GM12801 (cell line): ENCODE data around the gene PXDC1.

Experiments used
- TF ChIP-seq, protein P1 (sequence below): IDR thresholded peaks from one replicate; pipeline ENCODE4 v1.5.1; 2011; ENCODE audit warnings: control low read depth; ENCODE audit not compliant: insufficient read length; ENCODE audit errors: extremely low read depth

PXDC1 gene

GRCh38 chr6:3734023-3734422 lies 17.5 kb downstream of the PXDC1 start:
- TF ChIP-seq, protein P1, sequence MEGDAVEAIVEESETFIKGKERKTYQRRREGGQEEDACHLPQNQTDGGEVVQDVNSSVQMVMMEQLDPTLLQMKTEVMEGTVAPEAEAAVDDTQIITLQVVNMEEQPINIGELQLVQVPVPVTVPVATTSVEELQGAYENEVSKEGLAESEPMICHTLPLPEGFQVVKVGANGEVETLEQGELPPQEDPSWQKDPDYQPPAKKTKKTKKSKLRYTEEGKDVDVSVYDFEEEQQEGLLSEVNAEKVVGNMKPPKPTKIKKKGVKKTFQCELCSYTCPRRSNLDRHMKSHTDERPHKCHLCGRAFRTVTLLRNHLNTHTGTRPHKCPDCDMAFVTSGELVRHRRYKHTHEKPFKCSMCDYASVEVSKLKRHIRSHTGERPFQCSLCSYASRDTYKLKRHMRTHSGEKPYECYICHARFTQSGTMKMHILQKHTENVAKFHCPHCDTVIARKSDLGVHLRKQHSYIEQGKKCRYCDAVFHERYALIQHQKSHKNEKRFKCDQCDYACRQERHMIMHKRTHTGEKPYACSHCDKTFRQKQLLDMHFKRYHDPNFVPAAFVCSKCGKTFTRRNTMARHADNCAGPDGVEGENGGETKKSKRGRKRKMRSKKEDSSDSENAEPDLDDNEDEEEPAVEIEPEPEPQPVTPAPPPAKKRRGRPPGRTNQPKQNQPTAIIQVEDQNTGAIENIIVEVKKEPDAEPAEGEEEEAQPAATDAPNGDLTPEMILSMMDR = no peak

GRCh38 chr6:3733321-3733925 lies 18.1 kb downstream of the PXDC1 start:
- TF ChIP-seq, protein P1 = no peak

- TF ChIP-seq, protein P1 = no peak
Observed at GRCh38 chr6:3732345-3733141, 19.0 kb downstream of the PXDC1 start.

DNA sequence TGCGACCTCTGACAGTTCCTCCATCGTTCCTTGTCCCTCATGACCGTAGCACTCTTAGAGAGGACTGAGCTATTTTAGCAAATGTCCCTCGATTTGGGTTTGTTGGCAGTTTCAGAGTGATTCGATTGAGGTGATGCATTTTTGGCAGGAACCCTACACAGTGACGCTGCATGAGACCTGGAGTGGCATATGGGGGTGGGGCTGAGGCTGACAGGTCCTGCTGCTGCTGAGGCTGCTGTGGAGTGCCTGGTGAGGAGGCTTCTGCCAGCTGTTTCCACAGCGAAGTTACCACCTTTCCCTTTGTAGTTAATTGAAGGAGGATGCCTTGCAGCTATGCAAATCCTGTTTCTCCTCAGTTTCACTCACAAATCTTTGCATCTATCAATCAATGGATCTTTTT lies 19.8 kb downstream of the PXDC1 start:
- TF ChIP-seq, protein P1 = no peak

GRCh38 chr6:3729603-3730344 lies 21.7 kb downstream of the PXDC1 start:
- TF ChIP-seq, protein P1 = no peak

GRCh38 chr6:3727593-3728108 lies 23.9 kb downstream of the PXDC1 start:
- TF ChIP-seq, protein P1 = no peak

- TF ChIP-seq, protein P1 = no peak
Observed at GRCh38 chr6:3727036-3727435, 24.5 kb downstream of the PXDC1 start.
